ENCODE measurements around the gene MAPK6. TPM values are rescaled to one million over a fixed set of nuclear protein-coding genes. Genes with fewer than 3 reads are reported as not detected.

The MAPK6 gene
- total and polyA plus RNA-seq, 11 donors: 3.6 to 26.2 (median 17.5) TPM

DNA sequence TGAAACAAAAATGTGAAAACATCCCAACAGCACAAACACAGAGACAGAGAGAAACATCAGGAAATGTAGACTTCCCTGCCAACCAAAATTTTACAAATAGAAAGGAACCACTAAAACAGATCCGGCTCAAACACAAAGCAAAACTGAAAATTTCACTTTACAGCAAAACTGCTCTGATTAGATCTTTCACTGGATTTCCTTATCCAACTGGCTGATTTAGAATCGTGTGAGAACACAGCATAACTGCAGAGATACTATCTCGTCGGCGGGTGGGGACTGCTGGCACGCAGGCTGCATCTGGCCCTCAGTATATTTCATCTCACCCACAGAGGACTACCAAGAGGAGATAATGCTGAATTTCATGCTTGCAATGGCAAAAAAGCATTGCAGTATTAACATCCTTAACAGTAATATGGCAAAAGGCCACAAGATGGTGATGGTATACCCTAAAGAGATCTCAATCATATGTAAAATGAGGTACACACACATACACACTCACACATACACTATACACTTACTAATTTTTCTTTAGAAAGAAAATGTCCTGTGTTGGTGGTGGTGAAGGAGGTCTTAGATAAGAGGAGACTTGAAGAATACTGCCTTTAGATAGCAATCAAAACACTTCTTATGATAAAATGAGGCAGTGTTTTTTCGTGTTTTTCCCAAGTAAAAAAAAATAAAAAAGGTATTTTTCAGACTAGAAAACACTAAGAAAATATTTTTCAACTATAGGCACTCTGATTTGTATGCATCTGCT is 36.8 kb upstream of the MAPK6 start:
- peak in 2 of 5 donors; percentile 22 to 44 for DNase-seq
- Histone ChIP-seq H3K36me3 (no peaks in the 10 kb centered on the region), H3K4me1 (peaks cover 0 to 24% (median 17%) of the 10 kb centered on the region in 12 donors), H3K4me3 (peak overlapping the region in 9 of 12 donors; percentile 9 to 50 (median 34)), H3K27me3 (no peaks in the 10 kb centered on the region), H3K9me3 (no peaks in the 10 kb centered on the region), H3K27ac (peak overlapping the region; percentile 33 to 79 (median 66))
- no peak for TF ChIP-seq POLR2A (IDR thresholded peaks at IDR 0.05)
- TF ChIP-seq, protein P1, sequence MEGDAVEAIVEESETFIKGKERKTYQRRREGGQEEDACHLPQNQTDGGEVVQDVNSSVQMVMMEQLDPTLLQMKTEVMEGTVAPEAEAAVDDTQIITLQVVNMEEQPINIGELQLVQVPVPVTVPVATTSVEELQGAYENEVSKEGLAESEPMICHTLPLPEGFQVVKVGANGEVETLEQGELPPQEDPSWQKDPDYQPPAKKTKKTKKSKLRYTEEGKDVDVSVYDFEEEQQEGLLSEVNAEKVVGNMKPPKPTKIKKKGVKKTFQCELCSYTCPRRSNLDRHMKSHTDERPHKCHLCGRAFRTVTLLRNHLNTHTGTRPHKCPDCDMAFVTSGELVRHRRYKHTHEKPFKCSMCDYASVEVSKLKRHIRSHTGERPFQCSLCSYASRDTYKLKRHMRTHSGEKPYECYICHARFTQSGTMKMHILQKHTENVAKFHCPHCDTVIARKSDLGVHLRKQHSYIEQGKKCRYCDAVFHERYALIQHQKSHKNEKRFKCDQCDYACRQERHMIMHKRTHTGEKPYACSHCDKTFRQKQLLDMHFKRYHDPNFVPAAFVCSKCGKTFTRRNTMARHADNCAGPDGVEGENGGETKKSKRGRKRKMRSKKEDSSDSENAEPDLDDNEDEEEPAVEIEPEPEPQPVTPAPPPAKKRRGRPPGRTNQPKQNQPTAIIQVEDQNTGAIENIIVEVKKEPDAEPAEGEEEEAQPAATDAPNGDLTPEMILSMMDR (IDR thresholded peaks at IDR 0.05): peak; percentile 24 to 63 (median 53)
- peak; percentile 53 to 80 (median 77) for ATAC-seq
- intact Hi-C loops (cut with DNase I): loop anchor here in 9 of 10 donors (2.0 to 10.0 kb wide), 8 partner anchors 35 to 450 kb away; partner anchors contain the start of gene MAPK6 (in 1 of the 9)
- WGBS, 4 donors: 10 to 12% (median 10%) methylated on average over 7 of the region's 7 CpGs

DNA sequence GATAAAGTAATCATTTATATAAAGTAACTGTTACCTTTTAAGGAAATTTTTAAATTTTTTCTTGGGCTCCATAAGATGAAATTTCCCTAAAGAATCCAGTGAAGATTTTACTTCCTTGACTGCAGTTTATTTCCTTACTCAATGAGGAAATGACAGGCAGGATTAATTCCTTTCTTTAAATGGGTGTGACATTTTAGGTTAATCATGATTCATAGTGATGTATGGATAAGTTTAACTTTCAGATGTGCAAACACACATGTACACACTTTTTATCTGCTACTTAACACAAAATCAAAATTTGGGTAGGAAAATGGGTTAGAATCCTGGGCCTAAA is 36.3 kb upstream of the MAPK6 start:
- H3K36me3 ChIP-seq: no peaks in the 10 kb centered on the region
- H3K4me1 ChIP-seq: peaks cover 0 to 24% (median 17%) of the 10 kb centered on the region in 12 donors
- ATAC-seq (no peak), DNase-seq (no peak)
- H3K4me3 ChIP-seq: no peak overlapping the region
- intact Hi-C loops (cut with DNase I): loop anchor here in 9 of 10 donors (2.0 to 10.0 kb wide), 8 partner anchors 35 to 450 kb away; partner anchors contain the start of gene MAPK6 (in 1 of the 9)
- H3K27ac ChIP-seq: peak overlapping the region in 2 of 12 donors; percentile 67 to 79
- H3K27me3 ChIP-seq: no peaks in the 10 kb centered on the region
- TF ChIP-seq POLR2A (IDR thresholded peaks at IDR 0.05): no peak
- TF ChIP-seq, protein P1 (IDR thresholded peaks at IDR 0.05): no peak
- H3K9me3 ChIP-seq: no peaks in the 10 kb centered on the region

DNA sequence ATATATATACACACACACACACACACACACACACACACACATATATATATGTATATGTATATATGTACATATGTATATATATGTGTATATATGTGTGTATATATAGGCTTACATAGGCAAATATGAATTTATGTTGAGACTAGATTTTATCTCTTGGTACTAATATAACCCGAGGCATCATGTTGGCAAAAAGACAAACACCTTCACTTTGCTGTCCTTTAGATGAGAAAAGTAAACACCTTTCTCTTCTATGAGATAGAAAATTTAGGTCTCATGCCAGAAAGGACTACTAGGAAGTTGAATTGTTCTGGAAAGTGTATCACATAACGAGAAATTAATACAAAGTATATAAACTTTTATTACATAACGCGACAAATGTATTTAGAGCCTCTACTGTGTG is 27.9 kb upstream of the MAPK6 start:
- Histone ChIP-seq H3K27me3 (no peaks in the 10 kb centered on the region), H3K4me1 (no peaks in the 10 kb centered on the region), H3K9me3 (no peaks in the 10 kb centered on the region), H3K4me3 (no peak overlapping the region), H3K36me3 (no peaks in the 10 kb centered on the region), H3K27ac (no peak overlapping the region)
- WGBS, 4 donors: 86 to 88% (median 88%) methylated on average over 4 of the region's 4 CpGs
- no peak for TF ChIP-seq POLR2A (IDR thresholded peaks at IDR 0.05)
- TF ChIP-seq, protein P1 (IDR thresholded peaks at IDR 0.05): no peak
- intact Hi-C loops (cut with DNase I): no loop called here
- DNase-seq: no peak
- ATAC-seq: no peak

DNA sequence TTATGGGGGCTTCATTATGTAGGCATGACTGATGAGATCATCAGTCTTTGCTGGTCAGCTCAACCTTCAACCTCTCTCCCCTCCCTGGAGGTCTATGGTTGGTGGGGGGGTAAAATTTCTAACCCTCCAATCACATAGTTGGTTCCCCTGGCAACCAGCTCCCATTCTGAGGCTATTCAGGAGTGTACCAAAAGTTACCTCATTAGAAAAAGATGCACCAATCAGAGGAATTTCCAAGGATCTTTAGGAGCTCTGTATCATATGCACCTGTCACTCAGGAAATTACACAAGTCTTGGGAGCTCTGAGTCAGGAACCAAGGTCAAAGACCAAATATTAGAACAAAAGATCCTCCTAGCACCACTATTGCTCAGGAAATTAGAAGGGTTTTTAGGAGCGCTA is 26.1 kb upstream of the MAPK6 start:
- Histone ChIP-seq H3K36me3 (no peaks in the 10 kb centered on the region), H3K4me1 (no peaks in the 10 kb centered on the region), H3K9me3 (no peaks in the 10 kb centered on the region), H3K27me3 (no peaks in the 10 kb centered on the region), H3K4me3 (no peak overlapping the region), H3K27ac (no peak overlapping the region)
- intact Hi-C loops (cut with DNase I): no loop called here
- ATAC-seq: no peak
- WGBS, 4 donors: 80 to 87% (median 83%) methylated on average over 1 of the region's 1 CpG
- DNase-seq: no peak
- TF ChIP-seq POLR2A (IDR thresholded peaks at IDR 0.05): no peak
- TF ChIP-seq, protein P1 (IDR thresholded peaks at IDR 0.05): no peak
